PC-9 (cell line): ENCODE results near the gene FOXA2. TPM values are rescaled to one million over a fixed set of nuclear protein-coding genes. Genes with fewer than 3 reads are reported as not detected.
"Not testable (repeated sequence)": the region's sequence is repeated elsewhere in the genome, so short reads cannot be mapped to it uniquely, and the experiment has no call there.

ENCODE experiments used
- BruUV-seq: library from RNA; stranded (reverse); fragments of 400-500 nt; replicated peaks from 2 replicates; lab custom pipeline; 2021; lab: Mats Ljungman, UMichigan
- CTCF ChIA-PET: fragments of 300-600 bp; sonication (Branson Sonifier 250); formaldehyde crosslinking; loops from one replicate; lab custom pipeline; 2022; ENCODE audit warnings: antibody characterized with exemption; lab: Charles Lee
- POLR2A ChIA-PET: fragments of 300-600 bp; sonication (Branson Sonifier 250); formaldehyde crosslinking; loops from one replicate; lab custom pipeline; 2022; ENCODE audit warnings: antibody characterized with exemption; ENCODE audit not compliant: unreplicated experiment; lab: Charles Lee
- DNase-seq, 2 experiments: peaks; one replicate each; pipeline versions ENCODE4 v3.0.0 to v3.0.0-alpha.2; 2015 to 2022; ENCODE audit warnings: mixed read lengths in 1 of 2
- H2AFZ ChIP-seq: fragments of 200-600 bp; sonication (generic); 2 replicates; pipeline ENCODE4 v1.8.1; 2017; ENCODE audit warnings: antibody characterized with exemption
- H3F3A ChIP-seq: fragments of 200-600 bp; sonication (generic); 2 replicates; pipeline ENCODE4 v1.8.1; 2017; ENCODE audit warnings: antibody characterized with exemption, mild to moderate bottlenecking, low read depth; ENCODE audit not compliant: insufficient read depth
- H3K27ac ChIP-seq: fragments of 200-600 bp; sonication (generic); 2 replicates; pipeline ENCODE4 v1.6.1; 2016; ENCODE audit warnings: mixed run types
- H3K27me3 ChIP-seq: fragments of 200-600 bp; sonication (generic); 2 replicates; pipeline ENCODE4 v1.6.1; 2016; ENCODE audit warnings: low read depth, mixed run types; ENCODE audit not compliant: insufficient read depth
- H3K36me3 ChIP-seq: fragments of 200-600 bp; sonication (generic); 2 replicates; pipeline ENCODE4 v1.6.1; 2016; ENCODE audit warnings: low read depth, mixed run types
- H3K4me1 ChIP-seq: fragments of 200-600 bp; sonication (generic); replicated peaks from 2 replicates; pipeline ENCODE4 v1.6.1; 2016; ENCODE audit warnings: mixed run types; ENCODE audit not compliant: insufficient read depth
- H3K4me2 ChIP-seq: fragments of 200-600 bp; sonication (generic); 2 replicates; pipeline ENCODE4 v1.6.1; 2017; ENCODE audit warnings: mixed run types
- H3K4me3 ChIP-seq: fragments of 200-600 bp; sonication (generic); 2 replicates; pipeline ENCODE4 v1.6.1; 2016; ENCODE audit warnings: mixed run types
- H3K79me2 ChIP-seq: fragments of 200-600 bp; sonication (generic); 2 replicates; pipeline ENCODE4 v1.6.1; 2017; ENCODE audit warnings: low read depth, mixed run types
- H3K9me2 ChIP-seq: fragments of 200-600 bp; sonication (generic); 2 replicates; pipeline ENCODE4 v1.8.1; 2017; ENCODE audit warnings: mild to moderate bottlenecking; ENCODE audit not compliant: insufficient read depth
- H3K9me3 ChIP-seq: fragments of 200-600 bp; sonication (generic); 2 replicates; pipeline ENCODE4 v1.8.1; 2016; ENCODE audit warnings: low read depth; ENCODE audit not compliant: insufficient read depth
- H4K20me1 ChIP-seq: fragments of 200-600 bp; sonication (generic); 2 replicates; pipeline ENCODE4 v1.8.1; 2017; ENCODE audit not compliant: insufficient read depth
- EZH2 ChIP-seq: fragments of 200-600 bp; sonication (generic); IDR thresholded peaks from 2 replicates; pipeline ENCODE4 v1.8.0; 2017; ENCODE audit warnings: antibody characterized with exemption, low read depth
- intact Hi-C: fragments of 100-400 bp; cut with micrococcal nuclease; formaldehyde crosslinking; loops from one replicate; pipeline ENCODE4 v1.10.0; 2022; ENCODE audit not compliant: unreplicated experiment
- total RNA-seq: library from RNA; stranded (reverse); gene quantifications from 2 replicates; pipeline ENCODE4 v1.2.3, GENCODE V29; 2021
- TF ChIP-seq, protein P1 (sequence below): fragments of 200-600 bp; sonication (generic); conservative IDR thresholded peaks from 2 replicates; pipeline ENCODE4 v1.6.1; 2017; ENCODE audit warnings: mixed run types, antibody characterized with exemption, mild to moderate bottlenecking, moderate library complexity

FOXA2 gene
- total RNA-seq, 1 experiment from 2014 or later: not detected

DNA sequence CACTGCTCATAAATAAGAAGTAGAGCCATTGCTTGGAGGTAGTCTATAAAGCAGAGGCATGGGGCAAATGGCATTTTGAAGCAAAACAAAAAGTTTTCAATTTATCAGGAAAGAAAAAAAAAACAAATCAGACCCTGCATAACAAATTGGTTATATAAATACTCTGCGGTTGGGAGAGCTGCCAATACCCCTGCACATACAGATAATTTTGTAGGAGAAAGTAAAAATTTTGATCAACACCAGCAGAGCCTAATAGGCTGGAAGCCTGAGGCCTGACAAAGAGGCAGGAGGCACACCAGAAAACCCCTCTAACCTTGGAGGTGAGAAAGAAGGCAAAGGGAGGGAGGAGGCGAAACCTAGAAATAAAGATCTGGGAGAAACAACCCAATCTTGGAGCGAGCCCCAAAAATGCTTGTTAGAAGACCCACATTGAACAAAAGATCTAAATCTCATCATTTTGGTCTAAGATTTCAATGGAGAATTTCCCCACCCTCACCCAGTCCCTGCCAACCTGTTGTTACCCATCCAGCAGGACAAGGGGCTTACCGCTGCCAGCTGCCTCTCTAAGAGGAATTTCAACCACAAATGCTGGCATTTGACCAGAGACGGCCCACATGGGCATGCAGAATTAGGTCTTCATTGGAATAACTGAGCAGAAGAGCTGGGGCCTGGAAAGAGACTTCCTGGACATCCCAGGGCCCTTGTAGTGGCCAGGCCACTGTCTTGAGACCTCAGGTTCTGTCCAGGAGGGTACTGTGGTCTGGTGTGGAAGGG, 28.4 kb downstream of the FOXA2 start:
- no peak overlapping the region for H3K4me2 ChIP-seq
- intact Hi-C loops: no loop called here
- no peaks in the 10 kb centered on the region for H4K20me1 ChIP-seq
- no peaks in the 10 kb centered on the region for H3K9me3 ChIP-seq
- H3K79me2 ChIP-seq: no peaks in the 10 kb centered on the region
- H3K4me3 ChIP-seq: no peak overlapping the region
- H3K27ac ChIP-seq: no peak overlapping the region
- H3F3A ChIP-seq: no peaks in the 10 kb centered on the region
- H3K9me2 ChIP-seq: no peaks in the 10 kb centered on the region
- no peak for DNase-seq
- H3K36me3 ChIP-seq: no peaks in the 10 kb centered on the region
- ChIA-PET CTCF (no interaction called here), POLR2A (no interaction called here)
- TF ChIP-seq EZH2: no peak
- TF ChIP-seq, protein P1, sequence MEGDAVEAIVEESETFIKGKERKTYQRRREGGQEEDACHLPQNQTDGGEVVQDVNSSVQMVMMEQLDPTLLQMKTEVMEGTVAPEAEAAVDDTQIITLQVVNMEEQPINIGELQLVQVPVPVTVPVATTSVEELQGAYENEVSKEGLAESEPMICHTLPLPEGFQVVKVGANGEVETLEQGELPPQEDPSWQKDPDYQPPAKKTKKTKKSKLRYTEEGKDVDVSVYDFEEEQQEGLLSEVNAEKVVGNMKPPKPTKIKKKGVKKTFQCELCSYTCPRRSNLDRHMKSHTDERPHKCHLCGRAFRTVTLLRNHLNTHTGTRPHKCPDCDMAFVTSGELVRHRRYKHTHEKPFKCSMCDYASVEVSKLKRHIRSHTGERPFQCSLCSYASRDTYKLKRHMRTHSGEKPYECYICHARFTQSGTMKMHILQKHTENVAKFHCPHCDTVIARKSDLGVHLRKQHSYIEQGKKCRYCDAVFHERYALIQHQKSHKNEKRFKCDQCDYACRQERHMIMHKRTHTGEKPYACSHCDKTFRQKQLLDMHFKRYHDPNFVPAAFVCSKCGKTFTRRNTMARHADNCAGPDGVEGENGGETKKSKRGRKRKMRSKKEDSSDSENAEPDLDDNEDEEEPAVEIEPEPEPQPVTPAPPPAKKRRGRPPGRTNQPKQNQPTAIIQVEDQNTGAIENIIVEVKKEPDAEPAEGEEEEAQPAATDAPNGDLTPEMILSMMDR: no peak
- H2AFZ ChIP-seq: no peak overlapping the region
- no TSS peak for BruUV-seq
- H3K27me3 ChIP-seq: no peaks in the 10 kb centered on the region
- no peaks in the 10 kb centered on the region for H3K4me1 ChIP-seq

DNA sequence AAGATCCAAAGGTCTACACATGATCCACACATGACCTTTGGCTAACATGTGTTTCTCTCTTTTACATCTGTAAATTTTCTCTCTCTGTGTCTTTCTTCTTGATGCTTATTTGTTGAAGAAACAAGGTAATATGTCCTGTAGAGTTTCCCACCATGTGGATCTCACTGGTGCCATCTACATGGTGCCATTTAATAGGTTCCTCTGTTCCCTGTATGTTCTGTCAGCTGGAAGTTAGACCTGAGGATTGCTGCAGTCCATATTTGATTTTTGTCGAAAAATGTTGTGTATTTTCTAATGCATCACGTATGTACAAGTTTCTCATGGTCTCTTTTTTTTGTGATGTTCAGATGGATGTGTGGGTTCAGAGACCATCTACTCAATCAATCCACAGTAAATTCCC, 30.0 kb downstream of the FOXA2 start:
- H2AFZ ChIP-seq: no peak overlapping the region
- no peak overlapping the region for H3K4me2 ChIP-seq
- no peaks in the 10 kb centered on the region for H3K9me2 ChIP-seq
- no peaks in the 10 kb centered on the region for H3K4me1 ChIP-seq
- CTCF ChIA-PET: no interaction called here
- no peaks in the 10 kb centered on the region for H3K79me2 ChIP-seq
- BruUV-seq: no TSS peak
- no peaks in the 10 kb centered on the region for H3F3A ChIP-seq
- no peak overlapping the region for H3K4me3 ChIP-seq
- no peaks in the 10 kb centered on the region for H3K27me3 ChIP-seq
- H3K9me3 ChIP-seq: no peaks in the 10 kb centered on the region
- no peak for TF ChIP-seq EZH2
- TF ChIP-seq, protein P1: no peak
- POLR2A ChIA-PET: no interaction called here
- DNase-seq: no peak
- H4K20me1 ChIP-seq: no peaks in the 10 kb centered on the region
- H3K36me3 ChIP-seq: no peaks in the 10 kb centered on the region
- H3K27ac ChIP-seq: no peak overlapping the region
- intact Hi-C loops: no loop called here

DNA sequence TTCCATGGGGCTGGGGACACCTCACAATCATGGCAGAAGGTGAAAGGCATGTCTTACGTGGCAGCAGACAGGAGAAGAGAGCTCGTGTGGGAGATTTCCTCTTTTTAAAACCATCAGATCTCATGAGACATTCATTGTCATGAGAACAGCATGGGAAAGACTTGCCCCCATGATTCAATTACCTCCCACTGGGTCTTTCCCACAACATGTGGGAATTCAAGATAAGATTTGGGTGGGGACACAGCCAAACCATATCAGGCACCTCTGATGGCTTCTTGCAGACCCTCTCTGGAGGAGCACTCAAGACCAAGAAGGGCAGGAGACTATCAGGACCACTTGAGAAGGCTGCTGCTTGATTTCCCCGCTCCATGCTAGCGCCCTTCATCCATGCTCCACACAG, 33.9 kb downstream of the FOXA2 start:
- POLR2A ChIA-PET, BruUV-seq, H3K9me2 ChIP-seq, H3K4me1 ChIP-seq, H3F3A ChIP-seq, H3K27me3 ChIP-seq, CTCF ChIA-PET, H3K4me3 ChIP-seq, intact Hi-C loops, H2AFZ ChIP-seq, H3K79me2 ChIP-seq, H3K4me2 ChIP-seq, H3K36me3 ChIP-seq, H3K27ac ChIP-seq, DNase-seq, H3K9me3 ChIP-seq, H4K20me1 ChIP-seq: not testable (repeated sequence)

DNA sequence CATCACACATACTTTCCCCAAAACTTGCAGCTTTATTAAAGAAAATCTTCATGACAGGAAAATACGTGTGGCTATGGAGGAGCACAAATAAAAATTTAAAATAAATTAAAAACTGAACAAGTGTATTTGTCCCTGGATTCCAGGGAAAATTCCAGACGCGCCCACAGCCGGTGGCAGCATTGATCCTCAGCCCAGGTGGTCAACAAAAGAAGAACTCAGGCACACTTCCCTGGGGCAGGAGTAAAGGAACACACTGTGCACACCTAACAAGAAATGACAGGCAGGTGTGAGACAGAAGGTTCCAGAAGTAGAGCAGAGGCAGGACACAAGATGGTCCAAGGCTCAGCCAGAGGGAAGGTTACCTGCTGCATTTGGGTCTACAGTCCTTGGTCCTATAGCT, 36.3 kb downstream of the FOXA2 start:
- Histone ChIP-seq H3K79me2 (no peaks in the 10 kb centered on the region), H3K9me2 (no peaks in the 10 kb centered on the region), H3F3A (no peaks in the 10 kb centered on the region), H3K4me1 (no peaks in the 10 kb centered on the region), H3K4me2 (no peak overlapping the region), H3K9me3 (no peaks in the 10 kb centered on the region), H2AFZ (no peak overlapping the region), H3K27me3 (no peaks in the 10 kb centered on the region), H4K20me1 (no peaks in the 10 kb centered on the region), H3K27ac (no peak overlapping the region), H3K4me3 (no peak overlapping the region), H3K36me3 (no peaks in the 10 kb centered on the region)
- TF ChIP-seq, protein P1: no peak
- TF ChIP-seq EZH2: no peak
- intact Hi-C loops: no loop called here
- no TSS peak for BruUV-seq
- no peak for DNase-seq
- ChIA-PET CTCF (no interaction called here), POLR2A (no interaction called here)
